GM12891 (cell line): ENCODE data around the gene HOXA3.

Experiments used
- POLR2AphosphoS5 ChIP-seq: IDR thresholded peaks from 2 replicates; pipeline ENCODE4 v1.6.1; 2011; ENCODE audit warnings: low read depth, low read length, control low read depth
- SPI1 ChIP-seq: IDR thresholded peaks from 2 replicates; pipeline ENCODE4 v1.6.1; 2011; ENCODE audit warnings: low read depth, low read length, control low read depth

DNA sequence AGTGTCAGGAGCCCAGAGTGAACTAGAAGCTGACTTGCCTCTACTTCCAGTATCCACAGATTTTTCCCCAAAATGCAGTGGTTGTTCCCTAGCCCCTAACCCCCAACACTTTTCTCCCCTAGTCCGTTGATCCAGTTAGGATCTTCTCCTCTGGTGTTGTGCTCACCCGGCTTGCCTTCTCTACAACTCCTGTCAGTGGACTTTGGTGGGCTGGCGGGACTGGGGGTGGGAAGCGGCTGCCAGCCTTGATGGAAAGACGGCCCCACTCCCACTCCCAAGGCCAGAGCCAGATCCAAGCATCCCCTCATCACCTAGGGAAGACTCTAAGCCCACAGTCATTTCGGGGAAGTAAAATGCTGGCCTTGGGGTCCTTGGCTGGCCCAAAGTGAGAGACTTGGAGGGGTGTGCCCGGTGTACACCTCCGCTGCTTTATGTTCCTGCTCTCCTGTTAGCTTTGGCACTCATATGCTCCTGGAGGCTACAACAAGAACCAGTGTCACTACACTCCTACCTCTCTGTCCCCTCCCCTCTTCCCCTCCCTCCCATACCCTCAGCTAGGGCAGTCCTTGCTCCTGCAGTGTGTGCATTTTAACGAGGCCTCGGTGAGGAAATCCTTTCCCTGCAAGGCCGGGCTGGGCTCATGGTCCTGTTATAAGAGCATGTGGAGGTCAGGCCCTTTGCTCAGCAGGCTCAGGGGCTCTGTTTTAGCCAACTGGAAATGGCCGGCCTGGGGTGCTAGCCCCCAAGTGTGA is 22.7 kb upstream of the HOXA3 start:
- TF ChIP-seq POLR2AphosphoS5 (no peak), SPI1 (no peak)
